HG02870 (cell line): Measurements from ENCODE around the gene DNAJB6.

Experiments
- ATAC-seq: cut with Tn5 transposase; IDR thresholded peaks from one replicate; pipeline ENCODE4 v1.9.1; 2021; ENCODE audit warnings: mild to moderate bottlenecking, moderate library complexity; ENCODE audit not compliant: unreplicated experiment

Gene DNAJB6

DNA sequence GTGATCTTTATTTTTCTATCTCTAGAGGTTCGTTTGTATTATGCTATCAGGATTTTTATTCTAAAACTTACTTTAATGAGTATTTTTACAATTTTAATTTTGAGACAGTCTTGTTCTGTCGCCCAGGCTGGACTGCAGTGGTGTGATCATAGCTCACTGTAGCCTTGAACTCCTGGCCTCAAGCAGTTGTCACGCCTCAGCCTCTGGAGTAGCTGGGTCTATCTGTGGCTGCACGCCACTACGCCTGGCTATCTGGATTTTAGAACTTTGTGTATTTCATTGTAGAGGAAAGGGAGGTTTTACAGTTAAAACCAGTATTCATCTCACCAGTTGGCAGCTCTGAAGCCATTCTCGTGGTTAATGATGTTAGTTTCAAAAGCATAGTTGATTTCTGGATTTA lies 25.9 kb downstream of the DNAJB6 start:
- ATAC-seq = no peak

GRCh38 chr7:157366722-157367121 lies 29.9 kb downstream of the DNAJB6 start:
- ATAC-seq = no peak

- ATAC-seq = no peak
These were observed 32.2 kb downstream of the DNAJB6 start for GRCh38 chr7:157368955-157369354.

DNA sequence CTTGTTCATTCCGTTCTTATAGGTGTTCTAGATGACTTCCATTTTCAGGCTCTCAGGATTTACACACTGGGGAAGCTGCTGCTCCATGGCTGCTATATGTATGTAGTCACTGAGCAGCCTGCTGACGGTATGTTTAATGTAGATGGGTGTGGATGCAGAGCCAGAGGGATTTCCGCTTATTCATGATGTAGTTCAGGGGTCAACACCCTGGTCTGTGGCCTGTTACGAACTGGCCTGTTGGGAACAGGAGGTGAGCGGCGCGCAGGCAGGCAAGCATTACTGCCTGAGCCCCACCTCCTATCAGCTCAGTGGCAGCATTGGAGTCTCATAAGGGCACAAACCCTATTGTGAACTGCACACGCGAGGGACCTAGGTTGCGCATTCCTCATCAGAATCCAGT lies 33.9 kb downstream of the DNAJB6 start:
- no peak for ATAC-seq

DNA sequence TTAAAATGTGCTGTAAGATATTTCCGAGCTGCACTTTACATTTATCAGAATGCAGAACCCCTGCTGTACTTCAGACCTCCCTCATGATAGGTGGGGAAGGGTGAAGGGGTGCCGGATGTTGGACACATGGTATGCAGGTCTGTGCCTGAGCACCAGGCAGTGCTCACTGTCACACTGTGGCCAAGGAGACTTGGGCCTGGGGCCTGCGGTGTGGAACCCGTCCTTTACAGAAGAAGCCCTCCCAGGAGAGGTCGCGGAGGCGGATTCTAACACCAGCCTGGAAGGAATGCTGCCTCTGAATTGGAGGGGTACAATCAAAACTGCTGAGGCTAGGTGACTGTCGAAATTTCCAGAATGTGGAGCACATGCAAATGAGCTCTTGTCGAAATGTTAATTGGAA lies 34.5 kb downstream of the DNAJB6 start:
- no peak for ATAC-seq

- ATAC-seq = no peak
These were observed 35.8 kb downstream of the DNAJB6 start for GRCh38 chr7:157372300-157373232.

DNA sequence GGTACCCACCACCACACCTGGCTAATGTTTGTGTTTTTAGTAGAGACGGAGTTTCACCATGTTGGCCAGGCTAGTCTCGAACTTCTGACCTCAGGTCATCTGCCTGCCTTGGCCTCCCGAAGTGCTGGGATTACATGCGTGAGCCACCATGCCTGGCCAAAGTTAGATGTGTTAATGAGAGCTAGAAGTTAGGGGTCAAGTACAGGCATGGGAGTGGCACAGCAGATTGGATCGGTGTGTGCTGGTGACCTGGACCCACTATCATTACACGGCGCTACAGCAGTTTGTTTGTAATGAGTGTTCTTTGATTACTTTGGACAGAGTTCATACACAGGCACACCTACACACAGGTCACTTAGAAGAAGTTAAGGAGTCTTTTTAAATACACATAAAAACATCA lies 36.7 kb downstream of the DNAJB6 start:
- ATAC-seq = no peak

GRCh38 chr7:157375410-157375809 lies 38.6 kb downstream of the DNAJB6 start:
- ATAC-seq = no peak

DNA sequence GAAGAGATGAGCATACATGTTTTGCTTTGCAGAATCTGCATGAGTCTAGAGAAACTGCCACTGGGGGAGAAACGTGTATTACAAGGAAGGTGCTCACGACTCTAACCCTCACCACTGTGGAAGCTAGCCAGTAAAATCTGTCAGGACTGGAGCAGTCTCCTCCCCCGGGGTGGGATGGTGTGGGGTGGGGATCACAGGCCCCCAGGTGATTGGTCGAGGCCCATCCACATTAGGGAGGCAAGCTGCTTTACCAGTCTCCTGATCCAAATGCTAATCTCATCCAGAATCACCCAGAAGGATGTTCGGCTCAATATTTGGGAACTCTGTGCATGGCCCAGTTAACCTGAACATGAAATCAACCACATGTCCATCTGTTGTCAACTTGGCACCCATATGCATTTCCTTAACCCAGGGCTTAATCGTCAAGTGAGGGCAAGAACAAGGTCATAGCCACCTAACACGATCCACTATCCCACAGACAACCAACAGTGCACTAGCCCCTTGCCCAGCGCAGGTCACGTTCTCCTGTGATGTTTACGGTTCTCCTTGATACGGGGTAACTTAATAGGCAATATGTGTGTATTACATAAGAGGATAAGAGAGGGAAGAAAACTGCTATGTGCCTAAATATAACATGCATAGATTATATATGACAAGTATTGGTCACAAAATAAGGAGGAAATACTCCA lies 40.8 kb downstream of the DNAJB6 start:
- ATAC-seq = no peak

DNA sequence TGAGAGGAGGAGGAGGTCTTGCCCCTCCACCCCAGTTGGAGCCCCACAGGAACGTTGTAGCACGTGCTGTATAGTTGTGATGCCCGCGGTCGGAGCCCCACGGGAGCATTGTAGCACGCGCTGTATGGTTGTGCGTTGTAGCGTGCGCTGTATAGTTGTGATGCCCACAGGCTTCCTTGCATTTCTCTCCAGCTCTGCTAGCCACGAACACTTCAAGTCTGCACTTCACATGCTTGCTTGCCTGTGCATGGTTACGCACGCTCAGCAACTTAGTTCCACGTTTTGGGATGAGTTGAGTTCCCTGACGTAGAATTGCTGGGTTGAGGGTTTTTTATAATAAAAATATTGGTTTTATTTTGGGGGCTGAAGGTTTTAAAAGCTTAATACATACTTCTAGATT lies 41.6 kb downstream of the DNAJB6 start:
- no peak for ATAC-seq

- no peak for ATAC-seq
These were observed 42.7 kb downstream of the DNAJB6 start for GRCh38 chr7:157379493-157379892.

- no peak for ATAC-seq
These were observed 43.6 kb downstream of the DNAJB6 start for GRCh38 chr7:157380416-157380815.

- ATAC-seq = no peak
These were observed 47.1 kb downstream of the DNAJB6 start for GRCh38 chr7:157383868-157384267.

DNA sequence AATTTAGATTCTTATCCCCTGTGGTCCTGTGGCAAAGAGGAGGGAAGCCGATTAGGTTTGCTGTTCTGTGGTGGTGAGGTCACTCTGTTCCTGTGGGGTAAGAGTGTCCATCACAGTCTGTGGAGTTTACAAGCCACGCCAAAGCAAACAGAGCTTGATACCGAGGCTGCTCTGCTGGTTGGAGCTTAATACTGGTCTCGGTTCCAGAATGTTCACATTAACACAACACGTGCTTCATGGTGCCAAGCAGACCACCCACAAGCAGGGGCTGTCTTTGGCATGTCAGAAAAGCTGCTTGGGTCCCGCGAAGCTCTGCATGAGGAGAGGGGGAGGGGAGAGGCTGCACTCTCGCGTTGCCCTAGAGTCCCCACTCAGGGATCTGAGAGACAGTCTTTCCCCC lies 47.5 kb downstream of the DNAJB6 start:
- ATAC-seq = no peak

DNA sequence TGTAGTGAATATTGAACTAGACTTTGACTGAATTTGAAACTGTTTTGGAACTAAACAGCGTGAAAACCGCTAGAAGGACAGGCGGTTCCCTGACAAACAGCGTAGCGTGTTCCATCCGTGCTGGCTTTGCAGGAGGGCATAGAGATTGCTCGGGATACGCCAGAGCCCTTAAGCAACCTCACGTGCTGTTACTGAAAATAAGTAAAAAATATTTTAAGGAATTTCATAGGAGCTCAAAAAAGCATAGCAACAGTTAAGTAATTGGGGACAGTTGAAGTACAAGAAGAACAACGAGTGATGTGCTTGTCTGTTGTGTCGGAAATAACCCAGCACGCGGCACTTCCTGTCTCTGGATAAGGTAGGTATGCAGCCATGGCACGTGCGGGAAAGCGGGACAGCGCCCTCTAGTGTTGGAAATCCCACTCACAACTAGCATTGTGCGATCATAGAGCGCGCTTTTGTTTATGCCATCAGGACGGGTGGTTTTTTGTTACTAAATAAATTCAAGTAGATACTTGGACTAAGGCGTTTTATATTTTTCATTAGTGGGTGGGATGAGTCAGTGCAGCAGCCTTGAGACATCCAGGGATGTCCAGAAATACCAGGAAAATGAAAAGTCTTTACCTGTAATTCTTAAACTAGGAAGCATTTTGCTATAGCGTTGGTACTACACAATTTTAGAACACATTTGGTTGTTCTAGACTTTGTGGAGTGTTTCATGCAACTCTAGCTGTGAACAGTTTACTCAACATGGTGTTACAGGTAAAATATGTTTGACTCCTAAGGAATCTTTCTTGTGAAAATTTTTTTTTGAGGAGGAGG lies 50.4 kb downstream of the DNAJB6 start:
- peak; percentile 91 for ATAC-seq

DNA sequence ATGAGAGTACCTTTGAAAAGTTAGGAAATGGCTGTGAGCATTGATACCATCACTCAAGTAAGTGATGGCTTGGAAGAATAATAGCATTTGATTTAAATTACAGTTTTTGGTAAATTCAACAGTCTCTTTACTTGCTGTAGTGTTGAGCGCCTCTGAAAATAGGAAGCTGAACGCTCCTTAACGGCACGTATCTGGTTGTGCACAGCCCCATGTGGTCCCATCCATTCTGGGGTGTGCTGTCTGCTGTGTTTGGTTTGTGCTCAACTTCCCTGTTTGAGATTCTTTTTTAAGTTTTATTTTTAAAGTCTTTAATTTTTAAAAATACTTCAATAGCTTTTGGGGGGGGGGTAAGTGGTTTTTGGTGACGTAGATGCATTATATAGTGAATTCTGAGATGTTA lies 51.5 kb downstream of the DNAJB6 start:
- ATAC-seq = no peak

DNA sequence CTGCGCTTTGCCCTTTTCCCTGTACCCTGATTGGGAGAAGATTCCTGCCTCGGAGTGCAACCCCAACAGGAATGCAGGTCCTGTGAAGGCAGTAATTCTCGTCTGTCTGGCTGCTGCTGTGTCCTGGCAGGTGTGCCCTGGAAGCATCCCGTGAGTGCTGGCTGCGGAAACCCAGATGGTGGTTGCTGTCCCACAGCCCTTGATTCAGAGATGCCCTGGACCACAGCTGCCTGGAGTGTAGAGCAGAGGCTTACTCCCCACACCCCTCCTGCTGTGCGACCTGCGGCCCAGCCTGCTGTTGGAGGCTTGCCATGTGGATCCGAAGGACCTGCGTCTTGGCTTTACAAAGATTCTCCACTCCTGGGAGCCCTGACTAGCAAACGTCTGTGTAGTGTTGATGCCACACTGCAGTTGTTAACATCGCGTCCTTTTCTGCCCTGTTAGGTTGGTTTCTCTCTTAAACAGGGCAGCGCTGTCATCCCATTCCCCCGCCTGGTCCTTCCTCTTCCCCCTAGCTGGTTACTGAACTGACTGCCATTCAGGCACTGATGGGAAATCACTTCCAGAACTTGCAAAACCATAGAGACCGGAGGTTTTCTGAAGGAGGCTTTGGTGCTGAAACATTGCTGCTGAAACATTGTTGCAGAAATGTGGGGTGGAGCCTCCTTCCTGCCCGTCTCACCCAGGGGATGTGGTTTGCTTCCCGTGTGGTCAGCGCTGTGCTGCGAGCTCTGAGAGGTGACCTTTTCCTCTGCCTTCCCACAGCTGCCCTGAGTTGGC lies 53.3 kb downstream of the DNAJB6 start:
- no peak for ATAC-seq

GRCh38 chr7:157391036-157391710 lies 54.4 kb downstream of the DNAJB6 start:
- ATAC-seq = no peak

DNA sequence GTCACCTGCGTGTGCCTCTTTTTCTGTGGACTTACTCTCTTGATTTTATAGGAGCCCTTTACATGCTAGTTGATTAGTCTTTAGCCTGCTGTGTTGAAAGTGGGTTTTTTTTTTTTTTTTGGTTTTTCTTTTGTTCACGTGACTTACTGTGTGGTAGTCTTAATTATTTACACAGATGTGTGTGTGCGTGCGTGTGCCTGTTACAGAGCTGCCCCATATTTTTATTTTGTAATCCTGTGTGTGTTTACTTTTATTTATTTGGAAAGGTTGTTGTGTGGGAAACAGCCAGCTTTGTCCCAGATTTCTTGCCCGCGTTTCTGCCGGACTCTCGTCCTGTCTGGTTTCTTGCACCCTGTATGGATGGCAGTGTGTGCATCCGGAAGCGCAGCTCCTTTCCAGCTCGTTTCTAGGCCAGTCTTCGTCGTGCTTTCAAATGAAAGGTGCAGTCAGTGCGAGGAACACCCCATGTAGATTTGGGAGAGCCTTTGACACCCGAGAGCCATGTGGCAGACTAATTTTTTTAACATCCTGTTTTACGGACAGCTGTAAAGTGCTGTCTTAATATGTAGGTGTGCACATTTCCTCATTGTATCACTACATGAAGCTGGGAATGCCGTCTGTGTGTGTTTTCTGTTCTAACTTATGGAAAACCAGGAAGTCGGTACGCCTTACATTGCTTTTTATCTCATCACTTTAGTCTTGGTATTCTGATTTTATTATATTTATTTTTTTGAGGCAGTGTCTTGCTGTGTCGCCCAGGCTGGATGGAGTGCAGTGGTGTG lies 55.6 kb downstream of the DNAJB6 start:
- ATAC-seq = no peak
